ENCODE results near the gene C16orf86.

Gene C16orf86

GRCh38 chr16:67697422-67698185 lies 31.0 kb downstream of the C16orf86 start:
- no peaks in the 10 kb centered on the region for H3K27me3 ChIP-seq (ENCODE audit: low read length)
- H3K9ac ChIP-seq (ENCODE audit: low read length): no peak overlapping the region
- no peak overlapping the region for H3K27ac ChIP-seq (ENCODE audit: low read depth, low read length)
- H3K9me3 ChIP-seq (ENCODE audit: insufficient read depth, low read length): no peaks in the 10 kb centered on the region
- H2AFZ ChIP-seq (ENCODE audit: low read depth, low read length, severe bottlenecking): no peak overlapping the region
- H3K4me3 ChIP-seq (ENCODE audit: insufficient read depth, low read length, poor library complexity, severe bottlenecking): no peak overlapping the region
- H4K20me1 ChIP-seq (ENCODE audit: low read depth, low read length): no peaks in the 10 kb centered on the region
- H3K79me2 ChIP-seq (ENCODE audit: insufficient read depth, low read length): peaks cover 29% of the 10 kb centered on the region
- H3K4me2 ChIP-seq (ENCODE audit: low read depth, low read length, poor library complexity, severe bottlenecking): no peak overlapping the region
- no peak for TF ChIP-seq EZH2phosphoT487 (conservative IDR thresholded peaks at IDR 0.05; ENCODE audit: low read length)
- no peak for TF ChIP-seq CTCF (IDR thresholded peaks at IDR 0.05; ENCODE audit: insufficient read depth, low read length, poor library complexity, severe bottlenecking)
- H3F3A ChIP-seq (ENCODE audit: insufficient read depth): 0 out of 2 replicates have a peak, but pooled peaks cover 4% of the 10 kb centered on the region
- H3K9me2 ChIP-seq (replicated peaks; ENCODE audit: insufficient read depth, low read length): no peaks in the 10 kb centered on the region
- H3K36me3 ChIP-seq (ENCODE audit: low read length): no peaks in the 10 kb centered on the region

- no peak overlapping the region for H3K4me3 ChIP-seq (ENCODE audit: insufficient read depth, low read length, poor library complexity, severe bottlenecking)
- H3K27ac ChIP-seq (ENCODE audit: low read depth, low read length): no peak overlapping the region
- no peaks in the 10 kb centered on the region for H4K20me1 ChIP-seq (ENCODE audit: low read depth, low read length)
- no peaks in the 10 kb centered on the region for H3K9me3 ChIP-seq (ENCODE audit: insufficient read depth, low read length)
- H2AFZ ChIP-seq (ENCODE audit: low read depth, low read length, severe bottlenecking): no peak overlapping the region
- no peak overlapping the region for H3K4me2 ChIP-seq (ENCODE audit: low read depth, low read length, poor library complexity, severe bottlenecking)
- no peaks in the 10 kb centered on the region for H3K27me3 ChIP-seq (ENCODE audit: low read length)
- H3K9me2 ChIP-seq (replicated peaks; ENCODE audit: insufficient read depth, low read length): no peaks in the 10 kb centered on the region
- no peaks in the 10 kb centered on the region for H3K36me3 ChIP-seq (ENCODE audit: low read length)
- peaks cover 39% of the 10 kb centered on the region for H3K79me2 ChIP-seq (ENCODE audit: insufficient read depth, low read length)
- H3F3A ChIP-seq (ENCODE audit: insufficient read depth): 0 out of 2 replicates have a peak, but pooled peaks cover 4% of the 10 kb centered on the region
- H3K9ac ChIP-seq (ENCODE audit: low read length): no peak overlapping the region
- TF ChIP-seq CTCF (IDR thresholded peaks at IDR 0.05; ENCODE audit: insufficient read depth, low read length, poor library complexity, severe bottlenecking) (no peak), EZH2phosphoT487 (conservative IDR thresholded peaks at IDR 0.05; ENCODE audit: low read length) (no peak)
These were observed 32.7 kb downstream of the C16orf86 start for GRCh38 chr16:67699265-67699664.

- TF ChIP-seq CTCF (IDR thresholded peaks at IDR 0.05; ENCODE audit: insufficient read depth, low read length, poor library complexity, severe bottlenecking) (no peak), EZH2phosphoT487 (conservative IDR thresholded peaks at IDR 0.05; ENCODE audit: low read length) (no peak)
- H3K4me3 ChIP-seq (ENCODE audit: insufficient read depth, low read length, poor library complexity, severe bottlenecking): no peak overlapping the region
- no peaks in the 10 kb centered on the region for H3K9me3 ChIP-seq (ENCODE audit: insufficient read depth, low read length)
- no peak overlapping the region for H3K27ac ChIP-seq (ENCODE audit: low read depth, low read length)
- peaks cover 56% of the 10 kb centered on the region for H3K79me2 ChIP-seq (ENCODE audit: insufficient read depth, low read length)
- H3F3A ChIP-seq (ENCODE audit: insufficient read depth): no peaks in the 10 kb centered on the region
- H3K4me2 ChIP-seq (ENCODE audit: low read depth, low read length, poor library complexity, severe bottlenecking): no peak overlapping the region
- no peak overlapping the region for H2AFZ ChIP-seq (ENCODE audit: low read depth, low read length, severe bottlenecking)
- no peaks in the 10 kb centered on the region for H3K27me3 ChIP-seq (ENCODE audit: low read length)
- H3K9me2 ChIP-seq (replicated peaks; ENCODE audit: insufficient read depth, low read length): no peaks in the 10 kb centered on the region
- no peak overlapping the region for H3K9ac ChIP-seq (ENCODE audit: low read length)
- H3K36me3 ChIP-seq (ENCODE audit: low read length): no peaks in the 10 kb centered on the region
- no peaks in the 10 kb centered on the region for H4K20me1 ChIP-seq (ENCODE audit: low read depth, low read length)
These were observed 34.8 kb downstream of the C16orf86 start for GRCh38 chr16:67701420-67701819.
